GM20000 (cell line): Measurements from ENCODE around the gene PFN1.

Source experiments
- DNase-seq: peaks from one replicate; pipeline ENCODE4 v3.0.0; 2012; ENCODE audit warnings: low spot score
- TF ChIP-seq, protein P1 (sequence below): IDR thresholded peaks from 2 replicates; pipeline ENCODE4 v1.5.1; 2012; ENCODE audit warnings: mild to moderate bottlenecking, control low read depth; ENCODE audit errors: extremely low read depth, missing control alignments

Gene PFN1

DNA sequence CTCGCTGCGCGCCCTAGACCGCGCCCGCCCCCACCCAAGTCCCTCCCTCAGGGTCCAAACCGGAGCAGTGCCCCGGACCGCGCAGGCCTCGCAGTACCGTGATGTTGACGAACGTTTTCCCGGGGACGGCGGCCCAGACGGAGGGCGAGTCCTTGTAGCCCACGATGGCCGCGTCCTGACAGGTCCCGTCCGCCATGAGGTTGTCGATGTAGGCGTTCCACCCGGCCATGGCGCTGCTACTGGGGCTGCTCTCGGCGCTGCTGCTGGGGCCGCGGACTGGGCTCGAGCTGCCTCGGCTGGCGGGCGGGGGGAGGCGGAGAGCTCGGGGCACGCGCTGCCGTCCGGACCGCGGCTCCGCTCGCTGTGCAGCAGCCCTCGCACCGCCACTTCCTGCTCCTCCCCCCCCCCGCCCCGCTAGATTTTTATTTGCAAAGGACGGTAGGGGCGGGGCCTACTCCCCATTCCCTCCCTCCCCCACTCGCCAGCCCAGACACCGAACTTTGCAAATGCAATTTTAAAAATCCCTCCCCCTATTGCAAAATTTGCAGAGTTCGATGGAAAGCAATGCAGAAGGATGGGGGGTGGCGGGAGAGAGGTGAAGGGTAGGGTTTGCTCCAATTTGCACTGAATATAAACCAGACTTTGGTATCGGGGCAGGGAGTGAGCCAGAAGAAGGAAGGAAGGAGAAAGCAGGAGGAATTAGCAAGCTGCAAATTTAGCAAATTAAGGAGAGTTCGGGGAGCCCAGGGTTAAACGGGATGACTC is at the start of gene PFN1:
PFN1 (minus strand) TSS at position 365 of the 765 bp plus-strand sequence; CDS start at position 229, 136 bp downstream.
- peak; percentile 94 for DNase-seq
- TF ChIP-seq, protein P1, sequence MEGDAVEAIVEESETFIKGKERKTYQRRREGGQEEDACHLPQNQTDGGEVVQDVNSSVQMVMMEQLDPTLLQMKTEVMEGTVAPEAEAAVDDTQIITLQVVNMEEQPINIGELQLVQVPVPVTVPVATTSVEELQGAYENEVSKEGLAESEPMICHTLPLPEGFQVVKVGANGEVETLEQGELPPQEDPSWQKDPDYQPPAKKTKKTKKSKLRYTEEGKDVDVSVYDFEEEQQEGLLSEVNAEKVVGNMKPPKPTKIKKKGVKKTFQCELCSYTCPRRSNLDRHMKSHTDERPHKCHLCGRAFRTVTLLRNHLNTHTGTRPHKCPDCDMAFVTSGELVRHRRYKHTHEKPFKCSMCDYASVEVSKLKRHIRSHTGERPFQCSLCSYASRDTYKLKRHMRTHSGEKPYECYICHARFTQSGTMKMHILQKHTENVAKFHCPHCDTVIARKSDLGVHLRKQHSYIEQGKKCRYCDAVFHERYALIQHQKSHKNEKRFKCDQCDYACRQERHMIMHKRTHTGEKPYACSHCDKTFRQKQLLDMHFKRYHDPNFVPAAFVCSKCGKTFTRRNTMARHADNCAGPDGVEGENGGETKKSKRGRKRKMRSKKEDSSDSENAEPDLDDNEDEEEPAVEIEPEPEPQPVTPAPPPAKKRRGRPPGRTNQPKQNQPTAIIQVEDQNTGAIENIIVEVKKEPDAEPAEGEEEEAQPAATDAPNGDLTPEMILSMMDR: no peak

DNA sequence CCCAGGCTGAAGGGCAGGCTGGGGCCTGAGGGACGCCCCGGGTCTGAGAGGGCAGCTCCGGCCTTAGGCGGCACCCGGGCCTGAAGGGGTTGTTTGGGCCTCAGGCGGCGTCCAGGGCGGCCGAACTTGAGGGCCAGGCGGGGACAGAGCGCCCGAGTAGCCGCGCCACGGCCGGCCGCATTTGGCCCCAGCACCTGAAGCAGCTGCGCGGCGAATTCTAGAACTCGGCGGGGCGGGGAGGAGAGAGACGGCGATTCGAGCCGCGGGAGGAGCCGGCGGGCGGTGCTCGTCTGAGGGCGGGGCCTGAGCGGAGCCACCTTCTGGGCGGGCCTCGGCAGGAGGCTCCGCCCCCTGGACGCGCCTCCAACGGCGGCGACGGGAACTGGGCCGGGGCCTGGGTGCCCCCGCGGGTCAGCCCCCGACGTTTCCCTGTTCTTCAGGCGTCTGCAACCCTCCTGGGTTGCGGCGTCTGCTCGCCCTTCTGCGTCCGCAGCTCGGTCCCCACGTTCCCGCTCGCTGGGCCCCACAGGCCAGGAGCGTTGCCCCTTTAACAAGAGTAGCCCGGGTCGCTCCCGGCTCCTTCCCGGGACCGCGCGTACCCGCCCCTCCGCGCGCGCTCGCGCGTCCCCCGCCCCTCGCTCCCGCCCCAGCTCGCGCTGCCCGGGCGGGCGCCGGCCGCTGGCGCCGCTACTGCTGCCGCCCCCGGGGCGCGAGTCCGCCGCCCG is 49.1 kb upstream of the PFN1 start, which contains the start of the genes INCA1 and KIF1C:
INCA1 (minus strand) TSS at position 221 of the 725 bp plus-strand sequence. CDS start 3,085 bp downstream, outside the sequence.
KIF1C (plus strand) TSS at position 649 of the 725 bp plus-strand sequence. CDS start 2,297 bp downstream, outside the sequence.
- TF ChIP-seq, protein P1: no peak
- peak; percentile 100 for DNase-seq

DNA sequence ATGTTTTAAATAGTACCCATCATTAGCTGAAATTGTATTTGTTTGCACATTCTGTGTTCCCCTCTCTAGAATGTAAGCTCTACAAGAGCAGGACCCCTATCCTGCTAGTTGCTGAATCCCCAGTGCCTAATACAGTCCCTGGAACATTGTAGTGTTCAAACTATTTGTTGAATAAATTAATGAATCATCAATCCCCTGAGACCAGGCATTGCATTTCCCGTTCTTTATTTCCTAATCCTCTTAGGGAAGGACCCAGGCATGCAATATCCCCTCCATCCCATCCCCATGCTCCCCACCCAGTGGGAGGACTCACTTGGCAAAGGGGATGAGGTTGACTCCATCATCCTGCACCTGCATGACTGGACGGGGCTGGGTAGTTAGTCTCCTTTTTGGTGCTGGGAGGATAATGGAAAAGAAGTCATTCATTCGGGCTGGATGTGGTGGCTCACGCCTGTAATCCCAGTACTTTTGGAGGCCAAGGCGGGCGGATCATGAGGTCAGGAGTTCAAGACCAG is 45.8 kb upstream of the PFN1 start:
- no peak for DNase-seq

DNA sequence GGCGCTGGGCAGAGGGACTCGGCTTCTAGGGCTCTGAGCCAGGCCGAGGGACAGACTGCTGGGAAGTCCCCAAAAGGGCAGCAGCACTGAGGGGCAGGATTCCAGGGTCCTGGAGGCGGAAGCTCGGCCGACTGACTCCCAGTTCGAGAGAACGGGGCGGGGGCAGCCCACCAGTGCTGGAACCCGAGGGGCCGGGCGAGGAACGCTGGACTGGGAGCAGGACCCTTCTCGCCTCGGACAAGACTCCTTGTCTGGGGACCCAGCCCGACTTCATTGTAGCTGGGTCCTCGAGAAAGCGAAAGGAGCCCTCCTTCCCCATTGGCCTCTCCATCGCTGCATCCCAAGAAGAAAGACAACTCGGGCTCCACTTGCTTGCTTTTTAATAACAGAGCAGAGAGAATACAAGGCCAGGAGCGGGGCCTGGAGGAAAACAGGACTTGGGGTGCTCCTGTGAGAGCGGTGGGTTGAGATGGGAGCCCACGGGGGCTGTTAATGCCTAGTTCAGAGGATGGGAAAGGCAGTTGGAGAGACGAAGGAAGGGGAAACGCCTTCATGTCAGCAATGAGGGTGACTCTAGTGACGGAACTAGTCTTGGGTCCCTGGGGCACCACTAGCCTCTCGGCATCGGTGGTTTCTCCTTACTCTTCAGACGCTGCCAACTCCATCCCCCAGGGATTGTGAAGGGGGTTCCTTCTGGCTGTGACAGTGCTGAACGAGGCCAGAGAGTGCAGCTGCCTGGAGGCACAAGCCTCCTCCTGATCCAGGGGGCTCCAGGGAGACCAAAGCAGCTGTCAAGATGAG is 39.6 kb upstream of the PFN1 start:
- peak; percentile 46 for DNase-seq
- TF ChIP-seq, protein P1: no peak

More for the DNA sequence above, 45.8 kb upstream of the PFN1 start:
- TF ChIP-seq, protein P1: no peak

DNA sequence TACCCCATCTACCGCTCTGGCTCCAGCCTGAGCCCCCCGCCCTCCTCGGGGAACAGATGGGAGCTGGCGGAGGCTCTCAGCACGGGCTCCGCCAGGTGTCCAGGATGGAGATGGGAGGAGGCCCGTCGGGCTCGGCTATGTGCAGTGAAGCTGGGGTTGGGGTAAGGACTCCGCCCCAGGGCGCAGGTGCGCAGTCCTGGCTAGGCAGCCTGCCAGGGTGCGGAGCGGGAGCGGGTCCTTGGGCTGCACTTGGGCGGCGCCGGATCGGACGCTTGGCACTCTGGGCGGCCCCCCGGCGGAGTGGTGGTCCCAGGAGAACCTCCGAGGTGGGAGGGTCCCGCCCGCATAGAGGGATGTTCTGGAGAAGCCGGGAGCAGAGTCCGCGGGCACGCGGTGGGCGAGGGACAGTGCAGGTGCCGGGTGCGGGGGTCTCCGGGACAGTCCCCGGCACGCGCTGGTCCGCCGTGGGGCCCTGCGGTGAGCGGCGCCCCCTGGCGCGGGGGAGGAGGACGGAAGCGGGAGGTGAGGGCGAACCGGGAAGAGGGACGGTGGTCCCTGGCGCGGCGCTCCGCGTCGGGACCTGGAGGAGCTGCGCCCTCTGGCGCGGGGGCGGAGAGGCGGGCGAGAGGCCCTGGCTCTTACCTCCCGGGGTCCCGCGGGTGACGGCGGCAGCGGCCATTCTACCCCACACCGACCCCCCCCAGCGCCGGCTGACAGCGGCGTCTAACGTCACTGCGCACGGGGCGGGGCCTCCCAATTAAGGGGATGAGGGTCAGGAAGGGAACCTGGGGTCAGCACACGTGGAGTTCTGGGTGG is 38.8 kb upstream of the PFN1 start, which contains the start of gene CAMTA2:
CAMTA2 (minus strand) TSS at position 725 of the 816 bp plus-strand sequence. CDS start 1,453 bp downstream, outside the sequence.
- DNase-seq: peak; percentile 92
- TF ChIP-seq, protein P1: peak; percentile 63

DNA sequence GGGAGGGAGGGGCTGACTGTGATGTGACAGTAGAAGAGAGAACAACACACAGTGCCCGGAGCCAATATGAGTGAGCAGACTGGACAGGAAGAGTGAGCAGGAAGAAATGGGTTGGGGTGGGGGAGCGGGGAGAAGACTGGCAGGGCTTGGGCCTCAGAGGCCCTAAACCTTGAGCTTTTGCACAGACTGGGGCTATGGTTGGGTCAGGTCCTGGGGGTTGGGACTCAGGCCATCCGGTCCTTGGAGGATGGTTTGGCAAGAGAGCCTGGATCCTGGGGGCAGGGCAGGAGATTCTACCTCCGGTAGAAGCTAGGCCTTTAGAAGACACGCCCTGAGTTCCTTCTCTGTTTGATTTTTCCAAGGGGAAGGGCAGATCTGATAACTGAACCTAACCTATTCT is 38.1 kb upstream of the PFN1 start:
- DNase-seq: no peak
- TF ChIP-seq, protein P1: no peak
